ENCODE results near the gene SLC26A8.
"Not testable (repeated sequence)": the region's sequence is repeated elsewhere in the genome, so short reads cannot be mapped to it uniquely, and the experiment has no call there.

SLC26A8 gene

GRCh38 chr6:36015666-36016065, 8.8 kb downstream of the SLC26A8 start:
- Mint-ChIP-seq H3K36me3 (ENCODE audit: low read depth) (no peaks in the 10 kb centered on the region), H3K27me3 (ENCODE audit: low read depth, poor library complexity) (peaks cover 13% of the 10 kb centered on the region), H3K4me3 (no peak overlapping the region)

DNA sequence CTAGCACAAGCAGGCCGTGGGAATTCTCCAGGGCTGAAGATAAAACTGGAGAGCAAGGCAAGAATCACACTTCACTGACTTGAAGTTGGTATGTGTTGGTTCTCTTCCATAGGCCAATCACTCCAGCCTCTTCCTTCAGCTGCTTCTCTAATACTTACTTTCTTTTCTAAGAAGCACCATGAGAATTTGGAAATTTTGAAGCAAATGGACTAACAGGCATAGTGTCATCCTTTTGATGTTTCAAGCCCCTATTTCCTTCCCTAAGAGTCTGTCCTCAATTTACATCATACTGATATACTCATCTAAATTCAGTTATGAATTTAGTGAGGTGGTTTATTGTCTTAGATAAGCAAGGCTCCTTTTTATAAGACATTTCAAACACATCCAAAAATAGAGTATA, 24.0 kb downstream of the SLC26A8 start:
- H3K9me3 Mint-ChIP-seq = no peaks in the 10 kb centered on the region
- no peak for DNase-seq
- peaks cover 8% of the 10 kb centered on the region for H3K27me3 Mint-ChIP-seq (ENCODE audit: low read depth, poor library complexity)
- TF ChIP-seq, protein P1, sequence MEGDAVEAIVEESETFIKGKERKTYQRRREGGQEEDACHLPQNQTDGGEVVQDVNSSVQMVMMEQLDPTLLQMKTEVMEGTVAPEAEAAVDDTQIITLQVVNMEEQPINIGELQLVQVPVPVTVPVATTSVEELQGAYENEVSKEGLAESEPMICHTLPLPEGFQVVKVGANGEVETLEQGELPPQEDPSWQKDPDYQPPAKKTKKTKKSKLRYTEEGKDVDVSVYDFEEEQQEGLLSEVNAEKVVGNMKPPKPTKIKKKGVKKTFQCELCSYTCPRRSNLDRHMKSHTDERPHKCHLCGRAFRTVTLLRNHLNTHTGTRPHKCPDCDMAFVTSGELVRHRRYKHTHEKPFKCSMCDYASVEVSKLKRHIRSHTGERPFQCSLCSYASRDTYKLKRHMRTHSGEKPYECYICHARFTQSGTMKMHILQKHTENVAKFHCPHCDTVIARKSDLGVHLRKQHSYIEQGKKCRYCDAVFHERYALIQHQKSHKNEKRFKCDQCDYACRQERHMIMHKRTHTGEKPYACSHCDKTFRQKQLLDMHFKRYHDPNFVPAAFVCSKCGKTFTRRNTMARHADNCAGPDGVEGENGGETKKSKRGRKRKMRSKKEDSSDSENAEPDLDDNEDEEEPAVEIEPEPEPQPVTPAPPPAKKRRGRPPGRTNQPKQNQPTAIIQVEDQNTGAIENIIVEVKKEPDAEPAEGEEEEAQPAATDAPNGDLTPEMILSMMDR (IDR thresholded peaks at IDR 0.05) = no peak
- no peak overlapping the region for H3K27ac Mint-ChIP-seq
- H3K4me1 Mint-ChIP-seq = peaks cover 5% of the 10 kb centered on the region
- no peak overlapping the region for H3K4me3 Mint-ChIP-seq
- no peaks in the 10 kb centered on the region for H3K36me3 Mint-ChIP-seq (ENCODE audit: low read depth)

More at GRCh38 chr6:36015666-36016065, 8.8 kb downstream of the SLC26A8 start:
- Mint-ChIP-seq H3K27ac (no peak overlapping the region), H3K9me3 (no peaks in the 10 kb centered on the region), H3K4me1 (no peaks in the 10 kb centered on the region)
- DNase-seq = no peak
- TF ChIP-seq, protein P1 (IDR thresholded peaks at IDR 0.05) = no peak

GRCh38 chr6:35993150-35993549, 31.3 kb downstream of the SLC26A8 start:
- no peaks in the 10 kb centered on the region for H3K36me3 Mint-ChIP-seq (ENCODE audit: low read depth)
- TF ChIP-seq, protein P1 (IDR thresholded peaks at IDR 0.05) = no peak
- no peak overlapping the region for H3K4me3 Mint-ChIP-seq
- no peak for DNase-seq
- no peak overlapping the region for H3K27ac Mint-ChIP-seq
- peaks cover 5% of the 10 kb centered on the region for H3K9me3 Mint-ChIP-seq
- peaks cover 11% of the 10 kb centered on the region for H3K27me3 Mint-ChIP-seq (ENCODE audit: low read depth, poor library complexity)
- peaks cover 5% of the 10 kb centered on the region for H3K4me1 Mint-ChIP-seq

DNA sequence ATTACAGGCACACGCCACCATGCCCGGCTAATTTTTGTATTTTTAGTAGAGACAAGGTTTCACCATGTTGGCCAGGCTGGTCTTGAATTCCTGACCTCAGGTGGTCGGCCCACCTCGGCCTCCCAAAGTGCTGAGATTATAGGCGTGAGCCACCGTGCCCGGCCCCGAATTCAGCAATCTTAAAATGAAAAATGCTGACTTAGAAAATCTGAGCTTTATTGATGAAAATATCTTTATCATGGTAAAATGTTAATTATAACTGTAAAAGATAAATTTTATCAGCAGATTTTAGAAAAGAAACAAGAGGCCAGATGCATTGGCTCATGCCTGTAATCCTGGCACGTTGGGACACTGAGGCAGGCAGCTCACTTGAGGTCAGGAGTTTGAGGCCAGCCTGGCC, 36.4 kb downstream of the SLC26A8 start:
- H3K27ac Mint-ChIP-seq; H3K9me3 Mint-ChIP-seq; H3K36me3 Mint-ChIP-seq (ENCODE audit: low read depth); DNase-seq; H3K4me1 Mint-ChIP-seq; H3K4me3 Mint-ChIP-seq: not testable (repeated sequence)
- peaks cover 13% of the 10 kb centered on the region for H3K27me3 Mint-ChIP-seq (ENCODE audit: low read depth, poor library complexity)

- Mint-ChIP-seq H3K9me3 (no peaks in the 10 kb centered on the region), H3K27ac (peak overlapping the region; percentile 4), H3K4me1 (peaks cover 8% of the 10 kb centered on the region), H3K27me3 (ENCODE audit: low read depth, poor library complexity) (peaks cover 17% of the 10 kb centered on the region), H3K4me3 (no peak overlapping the region), H3K36me3 (ENCODE audit: low read depth) (no peaks in the 10 kb centered on the region)
- no peak for DNase-seq
- TF ChIP-seq, protein P1 (IDR thresholded peaks at IDR 0.05) = no peak
Observed at GRCh38 chr6:35984701-35985100, 39.7 kb downstream of the SLC26A8 start.

DNA sequence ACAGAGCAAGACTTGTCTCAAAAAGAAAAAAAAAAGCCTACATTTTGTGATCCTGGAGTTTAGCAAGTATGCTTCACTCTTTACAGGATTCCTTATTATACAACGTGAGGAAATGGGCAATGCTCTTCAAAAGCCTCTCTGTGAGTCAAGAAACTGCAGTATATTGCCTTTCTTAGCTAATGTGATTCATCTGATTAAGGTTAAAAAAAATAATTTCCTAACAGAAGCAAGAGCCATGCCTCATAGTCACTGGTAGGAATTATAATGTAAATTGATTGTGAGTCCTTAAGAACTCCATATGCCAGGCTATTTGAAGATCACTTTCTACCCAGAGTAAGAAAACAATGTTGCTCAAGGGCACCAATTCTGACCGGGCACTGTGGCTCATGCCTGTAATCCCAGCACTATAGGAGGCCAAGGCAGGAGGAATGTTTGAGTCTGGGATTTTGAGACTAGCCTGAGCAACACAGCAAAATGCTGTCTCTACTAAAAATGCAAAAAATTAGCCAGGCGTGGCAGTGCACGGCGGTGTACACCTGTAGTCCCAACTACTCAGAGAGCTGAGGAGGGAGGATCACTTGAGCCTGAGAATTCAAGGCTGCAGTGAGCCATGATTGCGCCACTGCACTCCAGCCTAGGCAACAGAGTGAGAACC, 43.3 kb downstream of the SLC26A8 start:
- Mint-ChIP-seq H3K4me3 (no peak overlapping the region), H3K27ac (no peak overlapping the region), H3K36me3 (ENCODE audit: low read depth) (no peaks in the 10 kb centered on the region), H3K27me3 (ENCODE audit: low read depth, poor library complexity) (peaks cover 16% of the 10 kb centered on the region), H3K4me1 (peaks cover 8% of the 10 kb centered on the region), H3K9me3 (no peaks in the 10 kb centered on the region)
- TF ChIP-seq, protein P1 (IDR thresholded peaks at IDR 0.05) = no peak
- no peak for DNase-seq

- H3K4me3 Mint-ChIP-seq, DNase-seq: not testable (repeated sequence)
Observed at GRCh38 chr6:35980126-35980525, 44.3 kb downstream of the SLC26A8 start.

More at GRCh38 chr6:35980126-35980525, 44.3 kb downstream of the SLC26A8 start:
- H3K27me3 Mint-ChIP-seq (ENCODE audit: low read depth, poor library complexity) = peaks cover 16% of the 10 kb centered on the region
- not testable (repeated sequence) for H3K4me1 Mint-ChIP-seq; H3K36me3 Mint-ChIP-seq (ENCODE audit: low read depth); H3K9me3 Mint-ChIP-seq; H3K27ac Mint-ChIP-seq

Data from nephron progenitor cell (in vitro differentiated cells).